ENCODE measurements around the gene BCAS3.

- TF ChIP-seq GATA2 (IDR thresholded peaks at IDR 0.05; ENCODE audit: low read depth, low read length), result no peak
- TF ChIP-seq GATA3 (IDR thresholded peaks at IDR 0.05; ENCODE audit: low read depth, low read length), result no peak
Observed at GRCh38 chr17:60920107-60920506, 242.5 kb downstream of the BCAS3 start.

Data from SH-SY5Y (cell line).